Measurements from ENCODE around the gene SARNP.

Gene SARNP

GRCh38 chr12:55815473-55815872 is 2.1 kb downstream of the SARNP start:
- H3K36me3 ChIP-seq (replicated peaks; ENCODE audit: low read depth, low read length) = peaks cover 45% of the 10 kb centered on the region
- H3K27me3 ChIP-seq (ENCODE audit: low read depth, low read length) = no peaks in the 10 kb centered on the region
- TF ChIP-seq CTCF (IDR thresholded peaks at IDR 0.05; ENCODE audit: low read depth, low read length) (no peak), EZH2phosphoT487 (IDR thresholded peaks at IDR 0.05; ENCODE audit: low read depth) (no peak)
- no peak overlapping the region for H3K27ac ChIP-seq (ENCODE audit: low read length)
- H4K20me1 ChIP-seq (ENCODE audit: insufficient read depth, low read length) = peaks cover 25% of the 10 kb centered on the region
- no peak overlapping the region for H3K4me3 ChIP-seq (ENCODE audit: low read length)
- no peak overlapping the region for H3K9ac ChIP-seq (ENCODE audit: low read length)
- H3K4me2 ChIP-seq (ENCODE audit: low read length) = peak overlapping the region; percentile 67
- H2AFZ ChIP-seq (ENCODE audit: low read depth, low read length) = no peak overlapping the region
- H3K4me1 ChIP-seq (ENCODE audit: low read length) = peaks cover 17% of the 10 kb centered on the region
- peaks cover 88% of the 10 kb centered on the region for H3K79me2 ChIP-seq (ENCODE audit: low read length)
- no peaks in the 10 kb centered on the region for H3K9me3 ChIP-seq (ENCODE audit: insufficient read depth, low read length)

- H4K20me1 ChIP-seq (ENCODE audit: insufficient read depth, low read length) = peaks cover 29% of the 10 kb centered on the region
- no peaks in the 10 kb centered on the region for H3K27me3 ChIP-seq (ENCODE audit: low read depth, low read length)
- H3K4me1 ChIP-seq (ENCODE audit: low read length) = peaks cover 17% of the 10 kb centered on the region
- H3K27ac ChIP-seq (ENCODE audit: low read length) = no peak overlapping the region
- H3K9ac ChIP-seq (ENCODE audit: low read length) = no peak overlapping the region
- H2AFZ ChIP-seq (ENCODE audit: low read depth, low read length) = no peak overlapping the region
- H3K79me2 ChIP-seq (ENCODE audit: low read length) = peaks cover 95% of the 10 kb centered on the region
- no peak overlapping the region for H3K4me2 ChIP-seq (ENCODE audit: low read length)
- TF ChIP-seq CTCF (IDR thresholded peaks at IDR 0.05; ENCODE audit: low read depth, low read length) (no peak), EZH2phosphoT487 (IDR thresholded peaks at IDR 0.05; ENCODE audit: low read depth) (no peak)
- H3K9me3 ChIP-seq (ENCODE audit: insufficient read depth, low read length) = no peaks in the 10 kb centered on the region
- peaks cover 35% of the 10 kb centered on the region for H3K36me3 ChIP-seq (replicated peaks; ENCODE audit: low read depth, low read length)
- H3K4me3 ChIP-seq (ENCODE audit: low read length) = no peak overlapping the region
Measured at GRCh38 chr12:55814257-55814656, 3.3 kb downstream of the SARNP start.

- peaks cover 100% of the 10 kb centered on the region for H3K79me2 ChIP-seq (ENCODE audit: low read length)
- H3K4me2 ChIP-seq (ENCODE audit: low read length) = no peak overlapping the region
- H3K4me3 ChIP-seq (ENCODE audit: low read length) = no peak overlapping the region
- H3K36me3 ChIP-seq (replicated peaks; ENCODE audit: low read depth, low read length) = peaks cover 40% of the 10 kb centered on the region
- peaks cover 10% of the 10 kb centered on the region for H3K4me1 ChIP-seq (ENCODE audit: low read length)
- H3K27me3 ChIP-seq (ENCODE audit: low read depth, low read length) = no peaks in the 10 kb centered on the region
- TF ChIP-seq CTCF (IDR thresholded peaks at IDR 0.05; ENCODE audit: low read depth, low read length) (no peak), EZH2phosphoT487 (IDR thresholded peaks at IDR 0.05; ENCODE audit: low read depth) (no peak)
- H3K27ac ChIP-seq (ENCODE audit: low read length) = no peak overlapping the region
- H4K20me1 ChIP-seq (ENCODE audit: insufficient read depth, low read length) = peaks cover 29% of the 10 kb centered on the region
- no peak overlapping the region for H3K9ac ChIP-seq (ENCODE audit: low read length)
- no peak overlapping the region for H2AFZ ChIP-seq (ENCODE audit: low read depth, low read length)
- H3K9me3 ChIP-seq (ENCODE audit: insufficient read depth, low read length) = no peaks in the 10 kb centered on the region
Measured at GRCh38 chr12:55812088-55812487, 5.4 kb downstream of the SARNP start.

- H3K4me1 ChIP-seq (ENCODE audit: low read length) = no peaks in the 10 kb centered on the region
- H3K27ac ChIP-seq (ENCODE audit: low read length) = no peak overlapping the region
- TF ChIP-seq CTCF (IDR thresholded peaks at IDR 0.05; ENCODE audit: low read depth, low read length) (no peak), EZH2phosphoT487 (IDR thresholded peaks at IDR 0.05; ENCODE audit: low read depth) (no peak)
- H3K9me3 ChIP-seq (ENCODE audit: insufficient read depth, low read length) = no peaks in the 10 kb centered on the region
- no peak overlapping the region for H3K4me3 ChIP-seq (ENCODE audit: low read length)
- no peaks in the 10 kb centered on the region for H3K27me3 ChIP-seq (ENCODE audit: low read depth, low read length)
- no peak overlapping the region for H3K4me2 ChIP-seq (ENCODE audit: low read length)
- peaks cover 40% of the 10 kb centered on the region for H3K36me3 ChIP-seq (replicated peaks; ENCODE audit: low read depth, low read length)
- H3K9ac ChIP-seq (ENCODE audit: low read length) = no peak overlapping the region
- peaks cover 100% of the 10 kb centered on the region for H3K79me2 ChIP-seq (ENCODE audit: low read length)
- H2AFZ ChIP-seq (ENCODE audit: low read depth, low read length) = no peak overlapping the region
- H4K20me1 ChIP-seq (ENCODE audit: insufficient read depth, low read length) = peaks cover 37% of the 10 kb centered on the region
Measured at GRCh38 chr12:55809274-55809673, 8.2 kb downstream of the SARNP start.
